Activated naive CD4-positive, alpha-beta T cell treated with anti-CD3 and anti-CD28 coated beads for 36 hours (primary cell): ENCODE results near the gene SMARCE1. TPM values are rescaled to one million over a fixed set of nuclear protein-coding genes. Genes with fewer than 3 reads are reported as not detected.

Source experiments
- CTCF ChIA-PET: fragments of 350-600 bp; sonication (Branson Sonifier 250); formaldehyde crosslinking; loops from one replicate; lab custom pipeline; 2021; ENCODE audit warnings: antibody characterized with exemption; lab: Charles Lee
- DNase-seq: peaks from one replicate; pipeline ENCODE4 v3.0.0-alpha.2; 2020
- H3K27ac Mint-ChIP-seq: one replicate; pipeline ENCODE4 v1.8.0; 2021; ENCODE audit warnings: mild to moderate bottlenecking, mixed read lengths
- H3K27me3 Mint-ChIP-seq: one replicate; pipeline ENCODE4 v1.8.0; 2021; ENCODE audit warnings: low read depth, mixed read lengths
- H3K36me3 Mint-ChIP-seq: one replicate; pipeline ENCODE4 v1.8.0; 2021; ENCODE audit warnings: low read depth, mixed read lengths
- H3K4me1 Mint-ChIP-seq: one replicate; pipeline ENCODE4 v1.8.0; 2021; ENCODE audit warnings: low read depth, mixed read lengths
- H3K4me3 Mint-ChIP-seq: one replicate; pipeline ENCODE4 v1.8.0; 2021; ENCODE audit warnings: mild to moderate bottlenecking, moderate library complexity, mixed read lengths
- H3K9me3 Mint-ChIP-seq: one replicate; pipeline ENCODE4 v1.8.0; 2021; ENCODE audit warnings: mixed read lengths
- intact Hi-C: fragments of 100-400 bp; cut with micrococcal nuclease; formaldehyde crosslinking; loops from one replicate; pipeline ENCODE4 v1.15.1; 2023
- total RNA-seq, 2 experiments: library from RNA; stranded (reverse); gene quantifications; one replicate each; pipeline ENCODE4 v1.2.3, GENCODE V29; 2021

SMARCE1 gene
- total RNA-seq, 2 experiments from 2014 or later, result 102 to 112 TPM

GRCh38 chr17:40606548-40607353, 40.9 kb downstream of the SMARCE1 start:
- Mint-ChIP-seq H3K9me3 (no peaks in the 10 kb centered on the region), H3K27ac (peak overlapping the region; percentile 14), H3K4me3 (no peak overlapping the region), H3K27me3 (no peaks in the 10 kb centered on the region), H3K4me1 (peaks cover 97% of the 10 kb centered on the region), H3K36me3 (peaks cover 4% of the 10 kb centered on the region)
- intact Hi-C loops, result loop anchor here (5.0 to 10.0 kb wide), 2 partner anchors 502 to 1071 kb away; partner anchors contain the start of gene NR1D1
- CTCF ChIA-PET, result interaction anchor here (0.6 to 11.7 kb wide), 2 partner anchors 46 to 249 kb away, joined by 5 to 205 read pairs; partner anchors contain the start of gene CCR7
- no peak for DNase-seq

DNA sequence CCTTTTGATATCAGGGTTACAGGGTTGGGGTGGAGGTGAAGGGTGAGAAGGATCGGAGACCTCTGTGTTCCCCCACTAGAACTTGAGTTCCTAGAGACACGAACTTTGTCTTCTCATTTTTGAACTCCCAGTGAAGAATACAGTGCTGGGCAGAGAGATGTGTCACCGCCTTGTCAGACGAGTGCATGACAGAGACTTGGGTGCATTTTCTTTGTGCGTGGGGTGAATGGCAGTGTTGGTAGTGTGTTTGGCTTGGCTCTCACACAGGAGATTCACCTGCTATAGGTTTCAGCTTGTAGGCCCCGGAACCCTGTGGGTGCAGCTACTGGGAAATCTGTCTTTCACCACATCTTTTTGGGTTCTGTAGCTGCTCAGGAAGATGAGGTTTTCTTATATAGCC, 42.3 kb downstream of the SMARCE1 start:
- CTCF ChIA-PET, result interaction anchor here (1.2 to 4.7 kb wide), 4 partner anchors 10 to 44 kb away, joined by 5 to 90 read pairs (median 27); no protein-coding TSS in a partner anchor
- Mint-ChIP-seq H3K27me3 (no peaks in the 10 kb centered on the region), H3K36me3 (peaks cover 4% of the 10 kb centered on the region), H3K4me3 (peak overlapping the region; percentile 38), H3K27ac (peak overlapping the region; percentile 98), H3K9me3 (no peaks in the 10 kb centered on the region), H3K4me1 (peaks cover 98% of the 10 kb centered on the region)
- DNase-seq, result peak; percentile 85
- intact Hi-C loops, result loop anchor here (1.0 to 10.0 kb wide), 5 partner anchors 10 to 1072 kb away; partner anchors contain the start of gene NR1D1

GRCh38 chr17:40604327-40605080, 43.1 kb downstream of the SMARCE1 start:
- Mint-ChIP-seq H3K27ac (peak overlapping the region; percentile 98), H3K9me3 (no peaks in the 10 kb centered on the region), H3K4me3 (peak overlapping the region; percentile 38), H3K27me3 (no peaks in the 10 kb centered on the region), H3K4me1 (peaks cover 99% of the 10 kb centered on the region), H3K36me3 (peaks cover 4% of the 10 kb centered on the region)
- intact Hi-C loops, result loop anchor here (1.0 to 10.0 kb wide), 6 partner anchors 11 to 1073 kb away; partner anchors contain the start of gene NR1D1
- CTCF ChIA-PET, result interaction anchor here (1.0 to 4.7 kb wide), 7 partner anchors 11 to 56 kb away, joined by 3 to 90 read pairs (median 7); no protein-coding TSS in a partner anchor
- DNase-seq, result no peak

GRCh38 chr17:40602445-40603443, 44.9 kb downstream of the SMARCE1 start:
- CTCF ChIA-PET, result interaction anchor here (0.6 to 4.7 kb wide), 9 partner anchors 12 to 1178 kb away, joined by 3 to 90 read pairs (median 6); no protein-coding TSS in a partner anchor
- DNase-seq, result peak; percentile 92
- H3K4me3 Mint-ChIP-seq, result peak overlapping the region; percentile 64
- H3K9me3 Mint-ChIP-seq, result no peaks in the 10 kb centered on the region
- H3K27me3 Mint-ChIP-seq, result no peaks in the 10 kb centered on the region
- peak overlapping the region; percentile 98 for H3K27ac Mint-ChIP-seq
- peaks cover 98% of the 10 kb centered on the region for H3K4me1 Mint-ChIP-seq
- intact Hi-C loops, result loop anchor here (1.0 to 10.0 kb wide), 3 partner anchors 25 to 498 kb away; partner anchors contain the start of gene NR1D1
- H3K36me3 Mint-ChIP-seq, result peaks cover 4% of the 10 kb centered on the region

- peak overlapping the region; percentile 98 for H3K27ac Mint-ChIP-seq
- no peak for DNase-seq
- peaks cover 5% of the 10 kb centered on the region for H3K9me3 Mint-ChIP-seq
- H3K36me3 Mint-ChIP-seq, result peaks cover 11% of the 10 kb centered on the region
- H3K4me3 Mint-ChIP-seq, result no peak overlapping the region
- CTCF ChIA-PET, result interaction anchor here (0.5 to 1.4 kb wide), 6 partner anchors 9 to 223 kb away, joined by 3 to 4 read pairs (median 3); partner anchors contain the start of gene CCR7
- no peaks in the 10 kb centered on the region for H3K27me3 Mint-ChIP-seq
- peaks cover 99% of the 10 kb centered on the region for H3K4me1 Mint-ChIP-seq
- intact Hi-C loops, result loop anchor here (5.0 to 10.0 kb wide), 2 partner anchors 278 to 496 kb away; partner anchors contain the start of gene NR1D1
Measured at GRCh38 chr17:40600486-40601046, 47.1 kb downstream of the SMARCE1 start.

GRCh38 chr17:40599468-40599763, 48.2 kb downstream of the SMARCE1 start:
- Mint-ChIP-seq H3K9me3 (peaks cover 5% of the 10 kb centered on the region), H3K4me1 (peaks cover 95% of the 10 kb centered on the region), H3K27ac (peak overlapping the region; percentile 98), H3K27me3 (no peaks in the 10 kb centered on the region), H3K4me3 (peak overlapping the region; percentile 67), H3K36me3 (peaks cover 11% of the 10 kb centered on the region)
- CTCF ChIA-PET, result interaction anchor here (1.3 to 4.2 kb wide), 3 partner anchors 15 to 39 kb away, joined by 3 to 25 read pairs (median 4); no protein-coding TSS in a partner anchor
- no peak for DNase-seq
- intact Hi-C loops, result loop anchor here (1.0 to 2.0 kb wide), 5 partner anchors 9 to 57 kb away; no protein-coding TSS in a partner anchor

GRCh38 chr17:40598619-40599467, 48.8 kb downstream of the SMARCE1 start:
- CTCF ChIA-PET, result interaction anchor here (1.2 to 4.2 kb wide), 3 partner anchors 16 to 38 kb away, joined by 4 to 25 read pairs (median 25); partner anchors contain the start of gene CCR7
- H3K27ac Mint-ChIP-seq, result peak overlapping the region; percentile 98
- peak; percentile 90 for DNase-seq
- peaks cover 5% of the 10 kb centered on the region for H3K9me3 Mint-ChIP-seq
- H3K4me3 Mint-ChIP-seq, result peak overlapping the region; percentile 67
- no peaks in the 10 kb centered on the region for H3K27me3 Mint-ChIP-seq
- H3K36me3 Mint-ChIP-seq, result peaks cover 11% of the 10 kb centered on the region
- intact Hi-C loops, result loop anchor here (1.0 to 2.0 kb wide), 6 partner anchors 9 to 56 kb away; partner anchors contain the start of gene CCR7
- H3K4me1 Mint-ChIP-seq, result peaks cover 95% of the 10 kb centered on the region

DNA sequence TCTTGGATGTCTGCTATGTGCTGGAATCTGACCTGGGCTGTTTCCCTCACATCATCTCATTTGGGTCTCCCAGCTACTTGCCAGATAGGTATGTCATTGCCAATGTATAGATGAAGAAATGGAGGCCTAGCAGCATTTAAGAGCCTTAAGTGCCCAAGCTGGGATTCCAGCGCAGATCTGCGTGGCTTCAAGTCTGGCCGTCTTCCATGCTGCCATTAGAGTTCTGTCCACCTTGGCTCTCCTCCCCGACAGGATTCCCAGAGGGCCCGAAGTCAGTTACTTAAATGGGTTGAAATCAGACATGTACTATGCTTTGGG, 49.4 kb downstream of the SMARCE1 start:
- Mint-ChIP-seq H3K4me1 (peaks cover 90% of the 10 kb centered on the region), H3K27me3 (no peaks in the 10 kb centered on the region), H3K36me3 (peaks cover 11% of the 10 kb centered on the region), H3K9me3 (peaks cover 5% of the 10 kb centered on the region), H3K27ac (peak overlapping the region; percentile 98), H3K4me3 (peak overlapping the region; percentile 67)
- no peak for DNase-seq
- CTCF ChIA-PET, result interaction anchor here (1.1 to 4.2 kb wide), 4 partner anchors 17 to 45 kb away, joined by 3 to 25 read pairs (median 14); partner anchors contain the start of gene CCR7
- intact Hi-C loops, result loop anchor here (1.0 to 2.0 kb wide), 2 partner anchors 33 to 55 kb away; partner anchors contain the start of gene CCR7

GRCh38 chr17:40597556-40598300, 49.9 kb downstream of the SMARCE1 start:
- Mint-ChIP-seq H3K9me3 (peaks cover 5% of the 10 kb centered on the region), H3K36me3 (peaks cover 10% of the 10 kb centered on the region), H3K4me3 (peak overlapping the region; percentile 67), H3K27me3 (no peaks in the 10 kb centered on the region), H3K4me1 (peaks cover 85% of the 10 kb centered on the region), H3K27ac (peak overlapping the region; percentile 98)
- no peak for DNase-seq
- CTCF ChIA-PET, result interaction anchor here (1.1 to 4.2 kb wide), 4 partner anchors 17 to 44 kb away, joined by 3 to 25 read pairs (median 14); partner anchors contain the start of gene CCR7
- intact Hi-C loops, result loop anchor here (1.0 to 2.0 kb wide), 2 partner anchors 32 to 55 kb away; partner anchors contain the start of gene CCR7
